GM12878 (cell line): Measurements from ENCODE around the gene EID1. TPM values are rescaled to one million over a fixed set of nuclear protein-coding genes. Genes with fewer than 3 reads are reported as not detected.
A peak's percentile ranks its signal among the peaks of the same experiment; 100 is the strongest.

ENCODE experiments used
- ATAC-seq: fragments of 200-7000 bp; cut with Tn5 transposase; 3 replicates; pipeline ENCODE4 v1.9.1; 2020; ENCODE audit warnings: mild to moderate bottlenecking, moderate library complexity
- BruUV-seq: library from RNA; stranded (reverse); fragments of 400-500 nt; replicated peaks from 2 replicates; lab custom pipeline; 2021; lab: Mats Ljungman, UMichigan
- CTCF ChIA-PET: fragments of 300-600 bp; sonication (Branson Sonifier 250); formaldehyde crosslinking; extraction: SDS; loops from one replicate; lab custom pipeline; 2021; ENCODE audit warnings: inconsistent platforms; lab: Yijun Ruan, JAX
- POLR2A ChIA-PET: fragments of 350-600 bp; formaldehyde crosslinking; extraction: SDS; loops from one replicate; lab custom pipeline; 2021; ENCODE audit warnings: inconsistent platforms; lab: Charles Lee
- RAD21 ChIA-PET: fragments of 300-600 bp; sonication (Branson Sonifier 250); formaldehyde crosslinking; loops from one replicate; lab custom pipeline; 2023; ENCODE audit warnings: antibody characterized with exemption; ENCODE audit not compliant: unreplicated experiment; lab: Charles Lee
- SMC1A ChIA-PET: fragments of 300-600 bp; sonication (Branson Sonifier 250); formaldehyde crosslinking; loops from one replicate; lab custom pipeline; 2023; ENCODE audit not compliant: unreplicated experiment, uncharacterized antibody; lab: Charles Lee
- DNase-seq: peaks from one replicate; pipeline ENCODE4 v3.0.0-alpha.2; 2011; ENCODE audit warnings: low read depth, low spot score
- FAIRE-seq: peaks from 3 replicates; lab custom pipeline; 2011; peaks lifted over from hg19 to GRCh38; lab: Jason Lieb, UNC
- H2AFZ ChIP-seq: 2 replicates; pipeline ENCODE4 v1.6.0; 2011; ENCODE audit warnings: low read depth, low read length, control low read depth; ENCODE audit not compliant: control insufficient read depth
- H3K27ac ChIP-seq: 2 replicates; pipeline ENCODE4 v1.5.1; 2011; ENCODE audit warnings: control low read depth; ENCODE audit not compliant: control insufficient read depth, insufficient read depth
- H3K27me3 ChIP-seq, 2 experiments: replicated peaks in 1 of 2; 2 replicates each; pipeline versions ENCODE4 v1.6.0 to v1.6.1; 2011; ENCODE audit warnings: low read length in 1 of 2; ENCODE audit not compliant: control insufficient read depth in 2 of 2, insufficient read depth in 2 of 2
- H3K36me3 ChIP-seq, 2 experiments: 2 replicates each; pipeline ENCODE4 v1.5.1; 2011; ENCODE audit warnings: low read length in 1 of 2; ENCODE audit not compliant: control insufficient read depth in 2 of 2, insufficient read depth in 2 of 2
- H3K4me1 ChIP-seq: 2 replicates; pipeline ENCODE4 v1.6.1; 2011; ENCODE audit warnings: mild to moderate bottlenecking, low read length, moderate library complexity, mixed read lengths; ENCODE audit not compliant: control insufficient read depth, insufficient read depth
- H3K4me2 ChIP-seq: 2 replicates; pipeline ENCODE4 v1.6.0; 2011; ENCODE audit warnings: control low read depth; ENCODE audit not compliant: control insufficient read depth, insufficient read depth
- H3K4me3 ChIP-seq: fragments of 200-600 bp; sonication (generic); 2 replicates; pipeline ENCODE4 v1.5.1; 2016
- H3K79me2 ChIP-seq: 2 replicates; pipeline ENCODE4 v1.6.0; 2011; ENCODE audit warnings: low read length; ENCODE audit not compliant: control insufficient read depth, insufficient read depth
- H3K9ac ChIP-seq: 2 replicates; pipeline ENCODE4 v1.8.0; 2011; ENCODE audit warnings: low read length, control low read depth, mixed read lengths; ENCODE audit not compliant: control insufficient read depth, insufficient read depth
- H3K9me3 ChIP-seq: replicated peaks from 3 replicates; pipeline ENCODE4 v1.5.1; 2011; ENCODE audit warnings: mild to moderate bottlenecking, low read length; ENCODE audit not compliant: control insufficient read depth, insufficient read depth
- H4K20me1 ChIP-seq: 2 replicates; pipeline ENCODE4 v1.6.0; 2011; ENCODE audit not compliant: control insufficient read depth, insufficient read depth
- BMI1 ChIP-seq: fragments of 450-650 bp; IDR thresholded peaks from 2 replicates; pipeline ENCODE4 v1.6.1; 2016; ENCODE audit warnings: mild to moderate bottlenecking, moderate library complexity, borderline replicate concordance
- ELK1 ChIP-seq: IDR thresholded peaks from 2 replicates; pipeline ENCODE4 v1.6.1; 2012; ENCODE audit warnings: low read depth, low read length, improper control_type of control experiment
- FOS ChIP-seq: IDR thresholded peaks from 3 replicates; pipeline ENCODE4 v1.6.1; 2011; ENCODE audit warnings: borderline replicate concordance; ENCODE audit not compliant: insufficient read length; ENCODE audit errors: extremely low read depth
- HDGF ChIP-seq: fragments of 450-650 bp; IDR thresholded peaks from 2 replicates; pipeline ENCODE4 v1.6.1; 2016; ENCODE audit warnings: antibody characterized with exemption
- MTA2 ChIP-seq: fragments of 450-650 bp; IDR thresholded peaks from 2 replicates; pipeline ENCODE4 v1.6.1; 2016; ENCODE audit warnings: low read depth, mild to moderate bottlenecking, moderate library complexity
- NFXL1 ChIP-seq: fragments of 450-650 bp; IDR thresholded peaks from 2 replicates; pipeline ENCODE4 v1.6.1; 2017; ENCODE audit warnings: antibody characterized with exemption, mild to moderate bottlenecking, borderline replicate concordance
- NR2C1 ChIP-seq: fragments of 450-650 bp; IDR thresholded peaks from 2 replicates; pipeline ENCODE4 v1.6.1; 2017; ENCODE audit warnings: antibody characterized with exemption, mild to moderate bottlenecking, moderate library complexity
- RBBP5 ChIP-seq: fragments of 200-600 bp; sonication (generic); conservative IDR thresholded peaks from 2 replicates; pipeline ENCODE4 v1.6.1; 2016
- RUNX3 ChIP-seq: IDR thresholded peaks from 2 replicates; pipeline ENCODE4 v1.6.1; 2012; ENCODE audit warnings: low read length, inconsistent platforms
- SMAD5 ChIP-seq: IDR thresholded peaks from 2 replicates; pipeline ENCODE4 v1.6.1; 2016; ENCODE audit warnings: antibody characterized with exemption, low read depth
- SMARCA5 ChIP-seq: fragments of 450-650 bp; IDR thresholded peaks from 2 replicates; pipeline ENCODE4 v1.6.1; 2017; ENCODE audit warnings: mild to moderate bottlenecking
- ZBTB40 ChIP-seq: fragments of 450-650 bp; IDR thresholded peaks from 2 replicates; pipeline ENCODE4 v1.6.1; 2016; ENCODE audit warnings: mild to moderate bottlenecking, moderate library complexity, borderline replicate concordance
- WGBS: methylation state at CpG from one replicate; pipeline ENCODE4 v1.1.6; 2016; ENCODE audit warnings: low lambda C conversion rate; ENCODE audit not compliant: insufficient replicate concordance, insufficient coverage; ENCODE audit errors: missing lambda C conversion rate; 5-methylcytosine and 5-hydroxymethylcytosine counted together
- in situ Hi-C: fragments of 300-500 bp; cut with MboI; formaldehyde crosslinking; loops from 9 replicates; pipeline ENCODE4 v1.14.3; 2018; ENCODE audit warnings: mixed read lengths
- intact Hi-C: fragments of 100-400 bp; cut with micrococcal nuclease; formaldehyde crosslinking; loops from one replicate; pipeline ENCODE4 v1.14.2; 2022; ENCODE audit not compliant: unreplicated experiment
- polyA plus RNA-seq, 11 experiments: library from polyadenylated mRNA; depleted of rRNA in 4 of 11; unstranded in 6 of 11; stranded (reverse) in 5 of 11; fragments of >200 nt; fragmentation: Nextera tagmentation in 4 of 11; fragmentation: Illumina TruSeq in 1 of 11; extraction: Ambion mirVana in 4 of 11; extraction: Trizol in 1 of 11; gene quantifications; 1 replicate in 1 of 11; 2 replicates in 10 of 11; pipeline versions ENCODE4 v1.2.1 to v1.2.3, GENCODE V29; 2011 to 2016; ENCODE audit warnings: inconsistent platforms in 2 of 11, missing spikeins in 2 of 11, low read depth in 1 of 11
- total RNA-seq, 4 experiments: library from RNA; depleted of rRNA in 3 of 4; stranded (reverse); fragments of >200 nt in 3 of 4; fragmentation: Illumina TruSeq in 1 of 4; extraction: Trizol in 1 of 4; gene quantifications; 2 replicates each; pipeline versions ENCODE4 v1.2.1 to v1.2.3, GENCODE V29; 2013 to 2021
- TF ChIP-seq, protein P1 (sequence below): fragments of 450-650 bp; conservative IDR thresholded peaks from 2 replicates; pipeline ENCODE4 v1.6.1; 2017; ENCODE audit warnings: mild to moderate bottlenecking, moderate library complexity
- TF ChIP-seq, protein P2 (sequence below): IDR thresholded peaks from 2 replicates; pipeline ENCODE4 v1.6.1; 2011; ENCODE audit warnings: low read depth, low read length, improper control_type of control experiment, borderline replicate concordance

EID1 gene
- total and polyA plus RNA-seq, 10 of the 15 experiments (the other 5 are each of a cell fraction or from before 2014, with no cell fraction given) = 45.6 to 210 (median 124) TPM

GRCh38 chr15:48893311-48893710 is 15.4 kb downstream of the EID1 start (continued):
- peak; percentile 66 for TF ChIP-seq ZBTB40
- no peak for TF ChIP-seq HDGF
- no peak for TF ChIP-seq BMI1
- TF ChIP-seq FOS = no peak

DNA sequence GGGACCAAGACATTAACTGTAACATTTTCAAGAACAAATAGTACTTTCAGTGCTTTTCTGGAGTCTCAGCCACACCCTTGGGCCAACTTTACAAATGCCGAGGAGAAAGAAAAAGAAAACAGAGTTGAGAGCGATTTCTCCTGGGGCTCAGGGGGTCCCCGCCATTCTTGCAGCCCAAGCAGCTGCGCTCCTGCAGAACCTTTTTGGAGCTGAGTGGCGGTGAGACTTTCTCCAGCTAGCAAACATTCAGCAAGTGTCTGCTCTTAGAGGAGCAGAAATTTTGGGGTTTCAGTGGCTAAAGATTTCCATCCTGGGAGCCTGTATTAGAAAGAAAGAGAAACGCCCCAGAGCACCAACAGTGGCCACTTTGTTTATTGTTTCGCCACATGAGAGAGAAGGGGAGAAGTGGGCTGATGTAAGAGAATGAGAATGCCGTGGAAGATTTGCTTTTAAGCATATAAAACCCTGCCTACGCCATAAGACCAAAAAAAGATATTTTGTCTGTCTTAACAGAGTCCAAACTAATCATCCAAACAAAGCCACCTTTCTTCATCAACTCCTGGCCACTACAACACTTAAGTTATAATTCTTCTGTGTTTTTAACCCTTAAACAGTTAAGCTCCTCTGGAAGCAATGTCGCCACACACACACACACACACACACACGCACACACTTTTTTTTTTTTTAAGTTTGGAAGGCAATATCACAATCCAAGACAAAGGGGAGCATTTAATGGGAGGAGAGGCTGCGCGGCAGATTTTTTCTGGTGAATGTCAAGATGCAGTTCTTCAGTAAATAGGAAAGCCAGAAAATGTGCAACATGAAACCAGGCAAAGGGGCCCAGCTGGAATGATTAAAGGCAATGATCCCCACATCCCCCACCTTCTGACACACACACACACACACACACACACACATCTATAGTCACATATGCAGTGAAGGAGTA is 19.2 kb downstream of the EID1 start:
- Histone ChIP-seq H3K4me1 (no peaks in the 10 kb centered on the region), H3K9me3 (no peaks in the 10 kb centered on the region), H4K20me1 (no peaks in the 10 kb centered on the region), H3K4me3 (no peak overlapping the region), H3K9ac (no peak overlapping the region), H3K36me3 (no peaks in the 10 kb centered on the region), H2AFZ (no peak overlapping the region), H3K27ac (no peak overlapping the region), H3K4me2 (no peak overlapping the region), H3K79me2 (no peaks in the 10 kb centered on the region), H3K27me3 (no peaks in the 10 kb centered on the region)
- no peak for DNase-seq
- peak; percentile 75 for ATAC-seq
- no peak for FAIRE-seq
- WGBS = 62% methylated on average over 13 of the region's 13 CpGs
- ChIA-PET CTCF (interaction anchor here (0.6 to 1.2 kb wide), 3 partner anchors 35 to 541 kb away, joined by 3 to 5 read pairs (median 3); no protein-coding TSS in a partner anchor), POLR2A (interaction anchor here (0.6 kb wide), 1 partner anchor 107 kb away, joined by 5 read pairs; no protein-coding TSS in a partner anchor), SMC1A (no interaction called here), RAD21 (interaction anchor here (1.4 kb wide), 1 partner anchor 78 kb away, joined by 4 read pairs; no protein-coding TSS in a partner anchor)
- intact Hi-C loops = no loop called here
- in situ Hi-C loops = no loop called here
- BruUV-seq = no TSS peak
- TF ChIP-seq ELK1 (no peak), SMARCA5 (no peak), RUNX3 (no peak), NR2C1 (no peak), NFXL1 (no peak), SMAD5 (no peak), MTA2 (no peak), RBBP5 (no peak)
- TF ChIP-seq, protein P1, sequence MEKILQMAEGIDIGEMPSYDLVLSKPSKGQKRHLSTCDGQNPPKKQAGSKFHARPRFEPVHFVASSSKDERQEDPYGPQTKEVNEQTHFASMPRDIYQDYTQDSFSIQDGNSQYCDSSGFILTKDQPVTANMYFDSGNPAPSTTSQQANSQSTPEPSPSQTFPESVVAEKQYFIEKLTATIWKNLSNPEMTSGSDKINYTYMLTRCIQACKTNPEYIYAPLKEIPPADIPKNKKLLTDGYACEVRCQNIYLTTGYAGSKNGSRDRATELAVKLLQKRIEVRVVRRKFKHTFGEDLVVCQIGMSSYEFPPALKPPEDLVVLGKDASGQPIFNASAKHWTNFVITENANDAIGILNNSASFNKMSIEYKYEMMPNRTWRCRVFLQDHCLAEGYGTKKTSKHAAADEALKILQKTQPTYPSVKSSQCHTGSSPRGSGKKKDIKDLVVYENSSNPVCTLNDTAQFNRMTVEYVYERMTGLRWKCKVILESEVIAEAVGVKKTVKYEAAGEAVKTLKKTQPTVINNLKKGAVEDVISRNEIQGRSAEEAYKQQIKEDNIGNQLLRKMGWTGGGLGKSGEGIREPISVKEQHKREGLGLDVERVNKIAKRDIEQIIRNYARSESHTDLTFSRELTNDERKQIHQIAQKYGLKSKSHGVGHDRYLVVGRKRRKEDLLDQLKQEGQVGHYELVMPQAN = no peak
- TF ChIP-seq, protein P2, sequence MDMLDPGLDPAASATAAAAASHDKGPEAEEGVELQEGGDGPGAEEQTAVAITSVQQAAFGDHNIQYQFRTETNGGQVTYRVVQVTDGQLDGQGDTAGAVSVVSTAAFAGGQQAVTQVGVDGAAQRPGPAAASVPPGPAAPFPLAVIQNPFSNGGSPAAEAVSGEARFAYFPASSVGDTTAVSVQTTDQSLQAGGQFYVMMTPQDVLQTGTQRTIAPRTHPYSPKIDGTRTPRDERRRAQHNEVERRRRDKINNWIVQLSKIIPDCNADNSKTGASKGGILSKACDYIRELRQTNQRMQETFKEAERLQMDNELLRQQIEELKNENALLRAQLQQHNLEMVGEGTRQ = no peak
